NCI-H1105 treated with DMSO at 0.1 percent for 48 hours (cell line): Measurements from ENCODE around the gene PLEKHM3.

Source experiments
- DNase-seq: peaks from one replicate; lab custom pipeline; 2025; lab: John Stamatoyannopoulos, UW

The PLEKHM3 gene

DNA sequence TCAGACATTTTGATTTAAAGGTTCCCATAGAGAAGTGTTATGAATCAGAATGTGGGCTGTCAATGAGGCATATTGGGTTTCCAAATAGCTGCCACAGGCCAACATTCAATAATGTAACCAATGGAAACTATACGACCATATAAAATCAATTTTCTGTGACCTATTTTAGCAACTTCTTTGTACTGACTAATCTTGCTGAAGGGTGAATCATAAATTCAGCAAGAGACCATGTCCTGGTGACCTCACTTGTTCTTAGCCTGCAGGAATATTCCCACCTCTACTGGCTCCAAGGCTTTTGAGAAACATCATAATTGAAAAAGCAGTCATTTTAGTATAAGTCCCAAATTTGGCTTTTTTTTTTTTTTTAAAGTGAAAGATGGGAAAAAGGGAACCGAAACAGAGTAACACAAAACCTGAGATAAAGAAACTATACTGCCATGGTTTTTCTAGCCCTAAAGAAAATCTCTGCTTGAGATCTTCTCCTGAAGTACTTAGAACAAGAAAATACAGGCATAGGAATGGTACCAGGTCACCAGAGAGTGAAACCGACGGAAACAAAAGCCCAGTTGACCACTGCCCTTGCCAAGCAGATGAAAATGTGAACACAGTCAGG is 32.1 kb downstream of the PLEKHM3 start:
- DNase-seq, result no peak

DNA sequence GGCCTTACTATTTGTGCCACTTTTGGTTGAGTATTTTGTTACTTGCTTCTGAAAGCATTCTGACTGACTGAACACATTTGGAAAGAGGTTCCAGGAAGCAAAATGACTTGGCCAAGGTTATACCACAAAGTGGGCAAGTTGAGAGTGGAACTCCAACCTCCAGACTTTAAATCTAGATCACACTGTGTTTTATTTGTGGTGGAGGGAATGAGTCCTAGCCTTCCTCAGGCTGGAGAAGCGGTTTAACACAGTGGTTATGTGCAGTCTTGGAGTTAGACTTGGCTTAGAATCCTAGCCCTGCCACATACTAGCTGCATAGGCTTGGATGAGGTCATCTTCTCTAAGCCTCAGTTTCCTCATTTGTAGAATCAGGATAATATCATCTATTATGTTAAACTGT is 33.4 kb downstream of the PLEKHM3 start:
- DNase-seq, result no peak

DNA sequence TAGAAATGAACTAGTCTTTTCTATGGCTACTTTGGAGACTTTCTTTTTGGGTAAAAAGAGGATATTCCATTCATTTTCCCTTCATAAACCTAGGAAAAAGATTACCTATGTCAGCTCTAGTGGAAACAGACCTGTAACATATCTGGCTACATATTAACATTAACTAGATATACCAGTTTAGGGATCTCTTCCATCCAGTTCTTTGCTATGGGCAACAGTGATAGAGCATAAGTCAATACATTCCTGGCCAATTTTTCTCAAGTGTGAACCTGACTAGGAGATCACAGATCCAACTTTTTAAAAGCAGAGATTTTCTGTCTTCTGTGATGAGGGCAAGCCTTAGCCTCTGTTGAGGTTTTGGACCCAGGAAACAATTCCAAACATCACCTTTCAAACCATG is 34.5 kb downstream of the PLEKHM3 start:
- DNase-seq, result no peak

DNA sequence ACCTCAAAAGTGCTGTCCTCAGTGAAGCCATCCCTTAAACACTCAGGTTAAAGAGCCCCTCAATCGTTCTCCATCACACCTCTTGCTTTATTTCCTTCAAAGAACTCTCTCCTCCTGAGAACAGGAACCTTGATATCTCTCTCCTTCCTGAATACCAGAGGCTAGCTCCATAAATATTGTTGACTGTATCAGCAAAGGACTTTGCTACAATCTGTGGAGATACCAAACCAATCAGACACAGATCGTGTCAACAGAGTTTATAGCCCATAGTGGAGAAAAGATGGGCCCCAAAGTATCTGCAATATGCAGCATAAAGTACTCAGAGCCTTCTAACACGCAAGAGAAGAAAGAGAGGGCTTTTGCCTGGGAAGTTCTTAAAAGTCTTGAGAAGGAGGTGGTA is 36.4 kb downstream of the PLEKHM3 start:
- DNase-seq, result no peak

DNA sequence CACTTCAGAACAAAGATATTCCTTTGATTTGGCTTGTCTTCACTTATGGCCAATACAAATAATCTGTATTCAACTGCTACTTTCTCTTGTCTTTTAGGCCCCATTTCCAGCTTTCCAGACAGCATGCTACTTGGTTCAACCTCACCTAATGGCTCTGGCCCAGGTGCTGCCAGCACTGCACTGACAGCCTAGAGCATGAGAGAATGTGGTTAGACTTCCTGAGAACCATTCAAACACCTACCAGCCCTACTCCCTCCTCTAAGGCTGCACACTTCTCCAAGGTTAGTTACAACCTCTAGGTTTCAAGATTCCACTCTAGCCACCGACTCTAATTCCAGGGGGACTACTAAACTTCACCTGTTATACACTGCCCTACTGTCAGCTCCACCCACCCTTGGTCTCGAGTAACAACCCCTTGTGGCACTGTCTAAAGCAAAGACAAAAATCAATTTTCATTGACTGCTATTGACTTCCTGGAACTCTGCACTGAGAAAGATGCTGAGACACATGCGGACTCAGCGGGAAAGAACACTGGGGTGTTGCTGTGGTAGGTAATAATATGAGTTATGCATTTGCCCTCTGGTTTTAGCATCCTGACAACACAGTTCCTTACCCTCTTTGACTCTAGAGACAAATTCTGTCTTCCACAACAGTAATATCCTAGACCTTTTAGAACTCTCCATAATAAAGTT is 38.2 kb downstream of the PLEKHM3 start:
- no peak for DNase-seq

DNA sequence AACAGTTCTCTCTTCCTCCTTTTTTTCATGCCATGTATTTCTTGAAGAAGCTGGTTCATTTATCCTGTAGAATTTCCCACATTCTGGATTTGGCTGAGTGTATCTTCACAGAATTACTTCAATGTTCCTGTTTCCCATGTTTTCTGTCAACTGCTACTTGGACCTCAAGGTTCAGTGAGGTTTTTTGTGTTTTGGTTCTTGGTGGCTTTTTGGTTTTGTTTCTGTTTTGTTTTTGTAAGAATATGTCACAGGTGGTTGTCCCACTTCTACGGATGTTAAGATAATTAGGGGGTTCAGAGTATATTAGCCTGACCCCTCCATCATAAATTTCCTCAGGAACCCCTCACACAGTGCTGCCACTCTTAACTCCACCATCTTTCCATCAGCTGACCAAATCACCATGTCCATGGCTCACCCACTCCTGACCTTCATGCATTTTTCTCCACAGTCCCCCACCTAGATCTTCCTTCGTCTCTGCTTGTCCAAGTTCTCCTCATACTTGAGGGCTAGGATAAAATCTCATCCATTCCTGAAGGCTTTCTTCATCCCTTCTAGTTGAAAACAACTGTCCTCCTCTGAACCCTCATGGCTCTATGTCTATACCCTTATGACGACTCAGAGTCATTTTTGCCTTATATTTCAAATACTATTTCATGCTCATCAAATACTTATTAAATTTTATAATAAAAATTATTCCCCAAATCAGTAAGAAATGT is 40.4 kb downstream of the PLEKHM3 start:
- DNase-seq, result no peak

DNA sequence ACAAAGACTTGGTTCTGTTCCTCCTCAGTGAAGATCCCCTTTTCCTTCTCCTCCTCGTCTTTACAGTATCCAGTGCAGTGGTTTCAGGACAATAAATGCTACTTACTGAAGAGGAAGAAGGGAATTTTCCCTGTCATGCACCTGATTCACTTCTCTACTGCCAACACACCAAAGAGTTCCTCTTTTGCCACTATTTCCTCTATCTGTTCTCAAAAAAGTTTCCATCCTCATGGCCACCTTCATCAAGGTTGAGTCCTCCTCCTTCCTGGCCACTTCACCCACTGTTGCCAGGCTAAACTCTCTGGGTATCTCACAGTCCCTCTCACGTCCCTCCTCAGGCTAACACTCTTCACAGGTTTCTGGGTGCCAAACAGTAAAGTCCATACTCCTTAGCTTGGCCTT is 41.7 kb downstream of the PLEKHM3 start:
- no peak for DNase-seq

DNA sequence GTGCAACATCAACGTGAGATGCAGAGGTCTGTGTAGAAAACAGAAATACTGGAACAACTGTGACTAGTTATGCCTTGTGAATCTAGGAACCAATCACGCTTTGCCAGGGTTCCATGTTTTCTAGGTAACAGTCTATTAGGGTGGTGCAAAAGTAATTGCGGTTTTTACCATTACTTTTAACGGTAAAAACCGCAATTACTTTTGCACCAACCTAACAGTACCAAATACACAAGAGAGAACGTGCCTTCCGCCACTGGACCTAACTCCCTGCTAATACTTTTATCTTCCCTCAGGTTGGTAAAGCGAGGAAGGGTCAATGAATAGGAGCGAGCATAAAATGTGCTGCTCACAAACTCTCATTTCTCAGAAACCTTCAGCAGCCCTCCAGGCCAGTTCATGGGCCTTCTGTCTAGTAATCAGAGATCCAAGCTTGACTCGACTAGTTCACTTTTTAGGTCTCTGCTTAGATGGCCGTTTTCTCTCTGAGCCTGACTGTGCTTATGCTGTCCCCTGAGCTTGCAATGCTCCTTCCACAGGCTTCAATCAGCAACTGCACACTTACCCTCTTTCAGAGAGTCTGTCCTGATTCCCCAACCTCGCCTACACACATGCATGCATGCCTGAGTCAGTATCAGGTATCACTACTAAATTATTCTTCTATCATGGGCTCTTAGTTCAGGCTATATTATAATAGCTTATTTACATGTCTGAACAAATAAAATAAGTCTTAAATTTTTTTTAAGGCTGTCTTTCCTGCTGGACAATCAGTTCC is 47.0 kb downstream of the PLEKHM3 start:
- DNase-seq, result no peak

DNA sequence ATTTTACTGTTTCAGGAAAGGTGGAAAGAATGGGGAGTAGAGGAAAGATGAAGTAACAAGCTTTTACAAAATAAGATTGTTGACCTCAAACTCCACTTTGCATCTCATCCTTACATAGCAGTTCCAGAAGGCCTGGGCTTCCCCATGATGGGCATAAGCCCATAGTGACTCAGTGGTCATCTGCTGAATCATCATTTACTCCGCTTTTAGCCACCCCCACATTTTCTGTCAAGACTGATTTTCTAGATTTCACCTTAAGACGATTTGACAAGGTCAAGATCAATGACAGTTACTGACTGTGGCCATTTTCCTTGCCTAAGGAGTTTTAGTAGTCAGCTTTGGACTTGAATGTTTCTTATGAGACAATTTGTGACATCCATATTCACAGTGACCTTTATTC is 49.4 kb downstream of the PLEKHM3 start:
- DNase-seq, result no peak

DNA sequence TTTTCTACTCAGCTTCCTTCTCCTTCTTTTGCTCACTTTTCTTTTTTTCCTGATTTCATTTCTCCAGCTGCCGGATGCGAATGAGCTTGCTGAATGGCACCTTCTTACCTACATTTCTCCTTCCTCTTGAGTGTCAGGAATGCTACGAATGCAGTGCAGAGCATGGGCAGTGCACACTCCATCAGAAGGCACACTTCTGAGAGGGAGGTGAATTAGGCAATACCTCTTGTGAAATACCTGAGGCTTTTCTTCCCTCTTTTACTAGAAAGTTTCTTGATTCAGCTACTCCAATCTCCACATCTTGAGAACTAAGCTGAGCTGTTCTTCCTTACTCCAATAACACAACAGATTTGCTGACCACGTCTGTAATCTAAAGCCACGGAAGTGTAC is 51.1 kb downstream of the PLEKHM3 start:
- no peak for DNase-seq

DNA sequence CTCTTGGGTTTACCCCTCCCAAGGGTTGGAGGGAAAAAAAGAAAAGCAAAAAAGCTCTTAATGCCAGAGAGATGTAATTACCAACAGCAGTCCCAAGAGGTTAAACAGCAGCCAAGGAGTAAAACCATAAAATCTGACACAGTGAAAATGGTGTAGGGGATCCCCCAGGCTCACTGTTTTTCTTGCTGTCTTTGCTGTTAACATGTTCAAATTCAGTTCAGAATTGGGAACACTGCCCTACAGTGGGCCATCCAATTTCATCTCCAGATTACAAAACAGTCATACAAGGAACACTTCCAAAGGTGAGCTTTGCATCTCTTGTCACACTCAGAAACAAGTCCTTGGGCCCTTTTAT is 54.5 kb downstream of the PLEKHM3 start:
- DNase-seq, result no peak

DNA sequence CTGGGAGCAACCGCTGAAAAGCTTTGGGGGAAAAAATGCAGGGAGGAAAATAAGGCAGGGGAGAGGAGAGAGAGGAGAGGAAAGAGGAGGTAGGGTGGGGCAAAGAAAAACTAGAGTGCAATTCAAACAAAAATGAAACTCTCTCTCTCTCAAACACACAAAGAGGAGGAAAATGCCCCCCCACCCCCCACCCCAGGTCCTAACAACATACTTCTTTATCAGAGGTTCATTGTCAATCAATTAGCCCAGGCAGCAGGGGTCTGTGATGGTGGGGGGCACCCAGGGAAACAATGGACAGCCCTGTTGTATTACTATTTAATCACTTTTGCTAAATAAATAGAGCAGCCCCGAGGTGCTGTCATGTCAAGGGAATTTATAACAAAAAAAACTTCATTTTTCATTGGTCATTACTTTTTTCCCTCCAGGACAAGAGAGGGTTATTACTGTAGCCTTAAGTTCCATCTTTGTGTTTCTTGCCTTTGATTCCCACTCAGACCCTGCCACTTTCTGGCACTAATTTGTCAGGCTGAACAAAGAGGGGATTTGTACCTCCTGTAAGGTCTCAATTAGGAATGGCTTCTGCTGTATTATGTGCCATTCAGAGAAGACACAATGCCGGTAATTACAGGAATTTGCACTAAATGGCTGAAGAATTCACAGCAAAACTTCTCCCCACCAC is 55.0 kb downstream of the PLEKHM3 start:
- DNase-seq, result no peak

DNA sequence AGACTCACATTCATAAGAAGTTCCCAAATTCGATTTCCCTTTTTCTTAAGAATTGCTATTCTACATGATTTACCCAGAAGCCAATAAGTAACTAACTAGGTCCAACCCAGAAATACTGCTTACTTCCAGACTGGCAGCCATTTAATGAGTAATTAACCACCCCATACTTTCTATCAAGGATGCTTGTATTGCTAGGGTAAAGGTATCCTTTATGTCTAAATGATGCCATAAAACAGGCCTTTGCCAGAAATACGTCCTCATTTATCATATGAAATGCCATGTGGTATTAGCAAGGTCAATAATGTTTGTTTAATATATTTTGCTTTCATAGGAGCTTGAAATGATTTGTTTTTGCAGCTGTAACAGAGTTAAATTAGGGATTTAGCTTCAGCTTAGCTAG is 56.1 kb downstream of the PLEKHM3 start:
- no peak for DNase-seq

DNA sequence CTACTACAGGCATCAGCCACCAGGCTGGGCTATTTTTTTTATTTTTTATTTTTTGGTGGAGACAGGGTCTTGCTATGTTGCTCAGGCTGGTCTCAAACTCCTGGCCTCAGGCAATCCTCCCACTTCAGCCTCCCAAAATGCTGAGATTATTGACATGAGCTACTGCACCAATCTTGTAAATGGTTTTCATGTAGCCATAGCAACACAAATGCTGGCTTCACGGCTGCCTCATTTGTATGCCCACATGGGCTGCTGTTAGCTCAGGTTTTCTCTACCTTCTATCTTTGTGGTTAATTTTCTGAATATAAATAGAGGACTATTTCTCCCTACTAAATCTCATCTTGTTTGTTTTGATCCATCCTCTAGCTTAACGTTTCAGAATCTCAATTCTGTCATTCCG is 58.2 kb downstream of the PLEKHM3 start:
- no peak for DNase-seq

DNA sequence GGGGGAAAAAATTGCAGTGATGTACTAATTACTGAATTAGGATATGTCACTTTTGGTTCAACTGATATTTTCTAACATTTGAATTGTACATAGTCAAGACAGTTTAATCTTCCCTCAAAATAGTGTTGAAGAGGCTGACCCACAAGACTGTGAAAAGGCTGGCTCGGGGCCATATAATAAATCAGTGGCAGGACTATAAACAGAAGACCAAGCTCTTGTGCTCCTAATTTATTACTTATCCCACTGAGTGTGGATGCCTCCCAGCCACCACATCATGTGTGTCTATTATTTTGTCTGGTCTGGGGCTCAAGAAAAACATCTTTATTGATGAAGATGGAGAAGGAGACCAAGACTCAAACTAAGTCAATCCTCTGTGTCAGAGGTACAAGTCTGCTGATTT is 64.4 kb downstream of the PLEKHM3 start:
- DNase-seq, result no peak

DNA sequence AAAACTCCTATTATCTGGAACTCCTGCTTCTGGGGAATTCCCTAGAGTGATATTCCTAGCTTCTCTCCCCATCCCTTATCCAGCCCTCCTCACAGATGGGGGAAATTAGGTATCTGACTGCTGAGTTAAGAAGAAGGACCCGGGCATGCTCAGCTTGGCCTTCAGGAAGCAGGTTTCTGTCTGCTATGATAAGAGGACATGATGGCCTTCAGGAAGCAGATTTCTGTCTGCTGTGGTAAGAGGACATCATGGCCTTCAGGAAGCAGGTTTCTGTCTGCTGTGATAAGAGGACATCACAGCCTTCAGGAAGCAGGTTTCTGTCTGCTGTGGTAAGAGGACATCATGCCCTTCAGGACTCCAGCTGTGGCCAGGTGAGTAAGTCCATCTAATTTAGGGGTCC is 65.2 kb downstream of the PLEKHM3 start:
- no peak for DNase-seq

DNA sequence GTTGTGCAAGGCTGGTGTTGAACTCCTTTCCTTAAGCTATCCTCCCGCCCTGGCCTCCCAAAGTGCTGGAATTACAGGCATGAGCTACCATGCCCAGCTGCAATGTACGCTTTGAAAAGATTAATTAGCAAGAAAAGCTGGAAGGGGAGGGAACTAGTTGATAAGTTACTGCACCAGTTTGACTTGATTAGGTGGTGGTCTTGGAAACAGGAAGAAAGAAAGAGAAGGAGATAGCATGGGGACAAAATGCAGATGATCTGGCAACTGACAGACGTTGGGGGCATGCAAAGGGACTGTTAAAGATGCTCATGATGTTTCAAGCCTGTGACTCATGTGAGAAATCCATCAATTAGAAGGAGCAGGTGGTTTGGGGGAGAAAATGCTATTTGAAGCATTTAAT is 68.6 kb downstream of the PLEKHM3 start:
- DNase-seq, result no peak

DNA sequence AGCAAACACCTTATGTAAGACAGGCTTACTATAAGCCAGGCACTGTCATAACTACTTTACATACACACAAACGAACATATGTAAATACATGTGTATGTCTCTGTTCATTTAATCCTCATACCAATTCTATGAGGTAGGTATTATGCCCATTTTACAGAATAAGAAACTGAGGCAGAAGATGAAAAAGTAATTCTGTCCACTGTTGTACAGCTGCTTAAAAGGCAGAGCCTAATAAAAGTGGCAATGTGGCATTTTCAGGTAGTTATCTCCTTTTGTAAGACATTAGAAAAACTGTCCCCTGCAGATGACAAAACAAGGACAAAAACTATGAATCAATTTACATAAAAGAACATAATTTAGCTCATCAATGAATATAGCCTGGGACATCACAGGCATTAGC is 69.9 kb downstream of the PLEKHM3 start:
- no peak for DNase-seq

DNA sequence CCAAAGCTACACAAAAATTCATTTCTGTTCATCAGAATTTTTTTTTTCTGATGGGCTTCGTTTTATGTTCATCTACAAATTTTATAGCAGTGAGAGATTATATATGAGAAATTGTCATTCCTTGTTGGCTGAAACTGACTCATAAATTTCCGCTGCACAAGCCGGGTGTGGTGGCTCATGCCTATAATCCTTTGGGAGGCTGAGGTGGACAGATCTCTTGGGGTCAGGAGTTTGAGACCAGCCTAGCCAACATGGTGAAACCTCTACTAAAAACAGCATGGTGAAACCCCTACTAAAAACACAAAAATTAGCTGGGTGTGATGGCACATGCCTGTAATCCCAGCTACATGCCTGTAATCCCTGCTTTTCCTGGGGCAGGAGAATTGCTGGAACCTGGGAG is 72.0 kb downstream of the PLEKHM3 start:
- DNase-seq, result no peak

DNA sequence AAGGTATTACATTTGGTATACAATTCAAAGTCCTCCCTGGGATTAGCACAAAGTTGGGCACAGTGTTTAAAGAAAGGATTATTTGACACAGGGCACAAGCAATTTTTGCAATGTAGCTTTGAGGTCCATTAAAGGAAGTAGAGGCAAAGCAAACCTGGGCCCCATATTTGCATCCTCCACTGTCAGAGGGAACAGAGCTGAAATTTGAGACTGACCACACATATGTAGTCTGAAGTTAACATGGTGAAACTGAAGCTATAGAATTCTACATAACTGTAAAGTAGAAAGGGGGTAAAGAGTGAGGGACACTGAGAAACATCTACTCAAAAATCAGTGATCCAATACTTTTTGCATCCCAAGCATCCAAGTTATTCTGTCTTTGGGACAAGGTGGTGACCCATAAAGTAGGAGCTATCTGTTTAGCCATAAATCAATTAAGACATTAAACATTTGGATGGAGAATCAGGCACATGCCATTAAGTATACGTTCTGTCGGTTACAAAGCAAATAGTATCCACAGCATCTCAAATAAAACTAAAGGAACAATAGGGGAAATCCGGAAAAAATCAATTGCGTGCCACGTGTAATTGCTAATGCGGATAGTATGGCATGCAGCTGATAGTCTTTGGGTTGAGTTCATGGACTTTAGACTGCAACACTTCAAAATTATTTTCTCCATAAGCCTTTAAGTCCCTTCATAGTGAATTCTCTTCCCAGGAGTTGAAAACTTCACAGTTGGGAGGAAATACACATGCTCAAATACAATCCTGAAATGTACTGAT is 72.6 kb downstream of the PLEKHM3 start:
- DNase-seq, result no peak

DNA sequence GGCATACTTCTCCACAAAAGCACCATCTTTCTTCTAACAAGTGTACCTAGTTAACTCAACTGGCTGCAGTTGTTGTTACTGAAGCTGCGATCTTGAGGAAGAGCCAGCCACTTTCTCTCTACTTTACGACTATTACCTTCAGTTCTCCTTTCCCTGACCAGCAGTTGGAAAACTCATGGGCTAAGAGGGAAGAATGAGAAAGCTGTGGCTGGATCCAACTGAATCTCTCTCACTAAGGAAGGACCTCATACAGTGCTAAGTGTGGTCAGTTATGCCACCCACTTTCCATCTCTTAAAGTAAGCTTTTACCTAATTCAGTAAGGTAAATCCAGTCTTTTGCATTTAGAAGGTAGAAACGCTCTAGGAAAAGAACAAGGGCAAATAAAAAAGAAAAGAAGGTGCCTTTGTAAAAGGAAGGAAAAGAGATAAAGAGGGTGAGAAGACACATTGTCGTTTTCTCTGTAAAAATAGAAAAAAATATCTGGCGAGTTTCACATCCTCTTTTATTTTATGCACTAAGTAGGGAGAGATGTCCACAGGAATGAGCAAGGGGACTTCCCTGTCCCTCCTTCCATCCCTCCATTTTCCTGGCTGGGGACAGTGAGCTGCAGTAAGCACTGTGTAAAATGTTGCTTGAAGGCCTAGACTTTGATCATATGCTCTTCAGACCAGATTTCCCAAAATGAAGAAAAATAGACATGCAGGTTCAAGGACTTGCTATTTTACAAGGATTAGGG is 73.4 kb downstream of the PLEKHM3 start:
- DNase-seq, result no peak
